HG03354 (cell line): ENCODE results near the gene RBAK.
"Not testable (repeated sequence)": the region's sequence is repeated elsewhere in the genome, so short reads cannot be mapped to it uniquely, and the experiment has no call there.

Experiments used
- ATAC-seq: cut with Tn5 transposase; IDR thresholded peaks from one replicate; pipeline ENCODE4 v1.9.1; 2021; ENCODE audit warnings: mild to moderate bottlenecking; ENCODE audit not compliant: unreplicated experiment, poor library complexity, severe bottlenecking

The RBAK gene

DNA sequence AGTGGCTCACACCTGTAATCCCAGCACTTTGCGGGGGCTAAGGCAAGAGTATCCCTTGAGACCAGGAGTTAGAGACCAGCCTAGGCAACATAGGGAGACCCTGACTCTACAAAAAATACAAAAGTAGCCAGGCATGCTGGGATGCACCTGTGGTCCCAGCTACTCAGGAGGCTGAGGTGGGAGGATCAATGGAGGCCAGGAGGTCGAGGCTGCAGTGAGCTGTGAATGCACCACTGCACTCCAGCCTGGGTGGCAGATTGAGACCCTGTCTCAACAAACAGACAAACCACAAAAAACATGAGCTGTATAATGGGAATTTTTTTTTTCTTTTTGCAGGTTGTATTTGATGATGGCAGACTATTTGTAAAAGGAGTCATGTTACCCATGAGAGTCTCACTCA, 1.5 kb downstream of the RBAK start:
- not testable (repeated sequence) for ATAC-seq

DNA sequence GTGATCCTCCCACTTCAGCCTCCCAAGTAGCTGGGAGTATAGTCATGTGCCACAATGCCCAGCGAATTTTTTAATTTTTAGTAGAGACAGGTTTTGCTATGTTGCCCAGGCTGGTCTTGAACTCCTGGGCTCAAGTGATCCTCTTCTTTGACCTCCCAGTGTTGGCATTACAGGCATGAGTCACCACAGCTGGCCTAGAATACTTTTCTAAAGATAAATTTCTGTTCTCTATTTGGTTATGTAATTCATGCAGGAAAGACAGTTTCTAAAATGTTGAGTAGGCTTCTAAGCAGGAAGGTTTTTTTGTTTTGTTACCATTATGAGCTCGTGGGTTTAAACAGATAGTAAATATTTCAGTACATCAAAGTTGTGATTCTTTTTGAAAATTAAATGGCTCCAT, 5.0 kb downstream of the RBAK start:
- no peak for ATAC-seq

DNA sequence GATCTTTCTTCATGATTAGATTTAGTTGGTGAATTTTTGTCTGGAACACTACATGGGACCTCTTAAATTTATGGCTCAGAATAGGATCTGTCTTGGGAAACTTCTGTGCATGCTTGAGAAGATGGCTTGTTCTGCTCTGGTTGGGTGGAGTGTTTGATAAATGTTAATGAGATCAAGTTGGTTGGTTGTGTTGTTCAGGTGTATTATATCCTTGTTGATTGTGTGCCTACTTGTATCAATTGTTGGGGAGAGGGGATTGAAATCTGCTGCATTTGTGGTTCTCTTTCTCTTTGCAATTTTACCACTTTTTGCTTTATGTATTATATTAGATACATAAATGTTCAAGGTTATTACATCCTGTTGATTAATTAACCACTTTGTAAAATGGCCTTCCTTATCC, 6.1 kb downstream of the RBAK start:
- ATAC-seq = not testable (repeated sequence)

DNA sequence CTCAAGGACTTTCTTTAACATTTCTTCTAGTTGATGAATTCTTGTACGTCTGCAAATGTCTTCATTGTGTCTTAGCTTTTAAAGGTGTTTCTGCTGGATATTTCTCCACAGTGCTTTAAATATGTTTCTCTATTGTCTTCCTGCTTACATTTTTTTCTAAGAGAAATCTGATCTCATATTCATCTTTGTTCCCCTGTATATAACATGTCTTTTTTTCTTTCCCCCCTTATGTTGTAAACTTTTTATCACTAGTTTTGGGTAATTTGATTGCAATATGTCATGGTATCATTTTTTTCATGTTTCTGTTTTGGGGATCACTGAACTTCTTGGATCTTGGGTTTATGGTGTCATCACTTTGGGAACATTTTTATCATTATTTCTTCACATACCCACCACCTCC, 7.5 kb downstream of the RBAK start:
- no peak for ATAC-seq

DNA sequence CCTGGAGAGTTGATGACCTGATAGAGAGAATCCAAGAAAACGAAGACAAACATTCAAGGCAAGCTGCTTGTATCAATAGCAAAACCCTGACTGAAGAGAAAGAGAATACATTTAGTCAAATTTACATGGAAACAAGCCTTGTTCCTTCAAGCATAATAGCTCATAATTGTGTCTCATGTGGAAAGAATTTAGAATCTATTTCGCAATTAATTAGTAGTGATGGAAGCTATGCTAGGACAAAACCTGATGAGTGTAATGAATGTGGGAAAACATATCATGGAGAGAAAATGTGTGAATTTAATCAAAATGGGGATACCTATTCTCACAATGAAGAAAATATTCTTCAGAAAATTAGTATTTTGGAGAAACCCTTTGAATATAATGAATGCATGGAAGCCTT, 18.0 kb downstream of the RBAK start:
- no peak for ATAC-seq

DNA sequence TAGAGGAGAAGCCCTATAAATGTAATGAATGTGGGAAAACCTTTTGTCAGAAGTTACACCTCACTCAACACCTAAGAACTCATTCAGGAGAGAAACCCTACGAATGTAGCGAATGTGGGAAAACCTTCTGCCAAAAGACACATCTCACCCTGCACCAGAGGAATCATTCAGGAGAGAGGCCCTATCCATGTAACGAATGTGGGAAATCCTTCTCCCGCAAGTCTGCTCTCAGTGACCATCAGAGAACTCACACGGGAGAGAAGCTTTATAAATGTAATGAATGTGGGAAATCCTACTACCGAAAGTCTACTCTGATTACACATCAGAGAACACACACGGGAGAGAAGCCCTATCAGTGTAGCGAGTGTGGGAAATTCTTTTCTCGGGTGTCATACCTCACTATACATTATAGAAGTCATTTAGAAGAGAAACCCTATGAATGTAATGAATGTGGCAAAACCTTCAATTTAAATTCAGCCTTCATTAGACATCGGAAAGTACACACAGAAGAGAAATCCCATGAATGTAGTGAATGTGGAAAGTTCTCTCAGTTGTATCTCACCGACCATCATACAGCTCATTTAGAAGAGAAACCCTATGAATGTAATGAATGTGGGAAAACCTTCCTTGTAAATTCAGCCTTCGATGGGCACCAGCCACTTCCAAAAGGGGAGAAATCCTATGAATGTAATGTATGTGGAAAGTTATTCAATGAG, 18.9 kb downstream of the RBAK start:
- ATAC-seq = no peak

DNA sequence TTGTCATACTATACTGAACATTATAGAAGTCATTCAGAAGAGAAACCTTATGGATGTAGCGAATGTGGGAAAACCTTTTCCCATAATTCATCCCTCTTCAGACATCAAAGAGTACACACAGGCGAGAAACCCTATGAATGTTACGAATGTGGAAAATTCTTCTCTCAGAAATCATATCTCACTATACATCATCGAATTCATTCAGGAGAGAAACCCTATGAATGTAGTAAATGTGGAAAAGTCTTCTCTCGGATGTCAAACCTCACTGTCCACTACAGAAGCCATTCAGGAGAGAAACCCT, 19.4 kb downstream of the RBAK start:
- ATAC-seq = no peak

DNA sequence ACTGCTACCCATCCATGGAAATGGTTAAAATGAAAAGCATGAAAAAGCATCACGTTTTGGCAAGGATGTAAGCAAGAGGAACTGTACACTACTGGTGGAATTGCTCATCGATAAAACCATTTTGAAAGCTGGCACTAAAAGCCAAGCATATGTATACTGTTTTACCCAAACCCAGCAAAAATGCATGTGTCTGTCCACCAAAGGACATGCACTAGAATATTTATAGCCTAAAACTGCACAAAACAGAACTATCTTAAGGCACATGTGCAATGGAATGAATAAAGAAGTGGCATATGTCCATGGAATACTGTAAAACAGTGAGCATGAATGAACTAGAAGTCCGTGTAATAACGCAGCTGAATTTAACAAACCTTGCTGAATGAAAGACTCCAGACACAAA, 22.9 kb downstream of the RBAK start:
- ATAC-seq = no peak

DNA sequence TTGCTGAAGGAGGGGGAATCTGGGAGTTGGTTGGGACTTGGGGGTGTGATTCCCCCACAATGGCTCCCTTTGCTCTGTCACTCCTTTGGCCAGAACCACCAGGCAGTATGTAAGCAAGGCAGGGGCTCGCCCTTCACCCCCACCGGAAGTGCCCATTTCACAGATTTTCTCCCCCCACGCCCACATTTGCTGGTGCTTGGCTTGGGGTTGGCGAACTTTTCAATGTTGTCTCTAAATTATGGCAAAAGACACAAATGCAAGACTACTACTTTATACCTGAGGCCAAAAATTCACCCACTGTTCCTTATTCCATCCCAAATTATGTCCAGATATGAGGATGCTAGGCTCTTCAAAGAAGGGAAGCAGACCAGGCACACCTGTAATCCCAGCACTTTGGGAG, 24.5 kb downstream of the RBAK start:
- ATAC-seq = no peak

DNA sequence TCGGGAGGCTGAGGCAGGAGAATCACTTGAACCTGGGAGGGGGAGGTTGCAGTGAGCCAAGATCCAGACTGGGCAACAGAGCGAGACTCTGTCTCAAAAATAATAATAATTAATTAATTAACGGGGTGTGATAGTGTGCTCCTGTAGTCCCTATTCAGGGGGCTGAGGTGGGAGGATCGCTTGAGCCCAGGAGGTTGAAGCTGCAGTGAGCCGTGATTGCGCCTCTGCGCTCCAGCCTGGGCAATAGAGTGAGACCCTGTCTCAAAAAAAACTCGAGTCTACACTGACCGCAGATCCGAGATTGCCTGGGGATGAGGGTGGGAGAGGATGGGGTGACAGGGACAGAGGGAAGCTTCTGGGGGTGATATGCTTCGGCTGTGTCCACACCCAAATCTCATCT, 29.5 kb downstream of the RBAK start:
- ATAC-seq = not testable (repeated sequence)

DNA sequence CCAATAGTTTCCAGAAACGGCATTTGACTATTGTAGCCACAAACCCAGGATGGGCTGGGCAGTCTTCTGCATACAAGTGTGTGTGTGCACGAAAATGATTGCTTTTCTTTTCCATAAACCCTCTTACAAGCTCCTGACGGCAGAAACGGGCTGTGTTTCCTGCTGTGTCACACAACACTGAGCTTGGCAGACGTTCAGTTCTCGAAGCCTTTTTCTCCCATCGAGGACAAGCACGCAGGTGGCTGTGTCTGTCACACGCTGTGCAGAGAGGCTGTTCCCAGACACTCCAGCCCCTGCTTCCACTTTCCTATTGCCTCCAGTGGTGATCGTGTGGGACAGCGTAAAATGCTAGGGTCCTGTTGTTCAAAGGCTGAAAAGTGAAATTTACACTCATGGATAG, 32.1 kb downstream of the RBAK start:
- ATAC-seq = no peak

DNA sequence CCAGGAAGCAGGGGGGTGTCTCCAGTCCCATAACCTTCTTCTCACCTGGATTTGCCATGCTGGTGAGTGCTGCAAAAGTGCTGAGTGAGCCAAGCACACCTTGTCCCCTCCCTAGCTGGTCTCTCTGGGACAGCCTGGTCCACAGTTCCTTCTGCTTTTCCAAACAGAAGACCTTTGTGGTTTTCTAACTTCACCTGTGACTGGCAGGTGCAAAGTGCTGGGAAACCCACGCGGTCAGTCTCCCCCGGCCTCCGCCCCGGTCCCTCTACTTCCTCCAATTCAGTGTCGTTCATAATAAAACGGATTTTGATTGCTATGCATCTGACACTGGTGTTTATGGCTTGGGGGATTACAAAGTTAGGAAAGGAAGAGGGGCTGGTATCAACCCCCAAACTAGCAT, 37.1 kb downstream of the RBAK start:
- ATAC-seq = no peak

DNA sequence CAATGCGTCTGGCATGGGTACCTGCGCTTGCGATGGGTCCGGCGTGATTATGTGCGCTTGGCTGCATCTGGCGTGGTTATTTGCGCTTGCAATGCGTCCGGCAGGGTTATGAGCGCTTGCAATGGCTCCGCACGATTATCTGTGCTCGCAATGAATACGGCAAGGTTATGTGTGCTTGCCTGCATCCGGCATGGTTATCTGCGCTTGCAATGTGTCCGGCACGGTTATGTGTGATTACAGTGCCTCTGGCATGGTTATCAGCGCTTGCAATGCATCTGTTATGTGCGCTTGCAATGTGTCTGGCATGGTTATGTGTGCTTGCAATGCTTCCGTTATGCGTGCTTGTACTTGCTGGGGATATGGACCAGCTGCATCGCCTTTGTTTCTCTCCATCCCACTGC, 37.7 kb downstream of the RBAK start:
- no peak for ATAC-seq

DNA sequence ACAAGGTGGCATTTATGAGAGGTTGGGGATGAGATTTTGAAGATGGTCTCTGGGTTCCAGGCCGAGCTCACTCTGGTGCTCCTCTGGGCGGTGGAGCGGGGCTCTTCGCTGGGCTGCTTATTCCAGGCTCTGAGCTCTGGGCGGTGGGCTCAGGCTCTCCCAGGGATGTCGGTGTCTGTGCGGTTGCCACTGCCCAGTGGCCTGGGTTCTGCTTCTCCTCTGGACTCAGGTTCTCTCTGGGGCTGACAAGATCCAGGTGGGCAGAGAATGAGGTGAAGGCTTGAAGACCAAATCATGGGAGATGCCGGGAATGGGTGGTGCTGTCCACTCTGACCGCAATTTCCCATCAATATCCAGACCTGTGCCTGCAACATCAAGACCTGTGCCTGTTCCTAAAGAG, 40.6 kb downstream of the RBAK start:
- no peak for ATAC-seq

DNA sequence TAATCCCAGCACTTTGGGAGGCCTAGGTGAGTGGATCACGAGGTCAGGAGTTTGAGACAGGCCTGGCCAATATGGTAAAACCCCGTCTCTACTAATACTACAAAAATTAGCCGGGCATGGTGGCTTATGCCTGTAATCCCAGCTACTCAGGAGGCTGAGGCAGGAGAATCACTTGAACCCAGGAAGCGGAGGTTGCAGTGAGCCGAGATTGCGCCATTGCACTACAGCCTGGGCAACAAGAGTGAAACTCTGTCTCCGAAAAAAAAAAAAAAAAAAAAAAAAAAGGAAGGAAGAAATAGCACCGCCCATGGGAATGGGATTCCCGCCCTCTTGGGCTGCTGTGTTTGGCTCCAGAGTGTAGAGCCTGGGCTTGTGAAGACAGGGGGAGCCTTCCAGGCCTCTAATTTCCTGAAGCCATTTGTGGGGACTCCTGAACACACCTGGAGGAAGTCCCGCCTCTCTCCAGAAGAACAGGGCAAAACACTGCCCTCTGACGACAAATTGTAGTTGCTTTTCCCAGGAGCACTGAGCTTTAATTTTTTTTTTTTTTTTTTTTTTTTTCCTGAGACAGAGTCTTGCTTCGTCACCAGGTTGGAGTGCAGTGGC, 42.7 kb downstream of the RBAK start:
- not testable (repeated sequence) for ATAC-seq

DNA sequence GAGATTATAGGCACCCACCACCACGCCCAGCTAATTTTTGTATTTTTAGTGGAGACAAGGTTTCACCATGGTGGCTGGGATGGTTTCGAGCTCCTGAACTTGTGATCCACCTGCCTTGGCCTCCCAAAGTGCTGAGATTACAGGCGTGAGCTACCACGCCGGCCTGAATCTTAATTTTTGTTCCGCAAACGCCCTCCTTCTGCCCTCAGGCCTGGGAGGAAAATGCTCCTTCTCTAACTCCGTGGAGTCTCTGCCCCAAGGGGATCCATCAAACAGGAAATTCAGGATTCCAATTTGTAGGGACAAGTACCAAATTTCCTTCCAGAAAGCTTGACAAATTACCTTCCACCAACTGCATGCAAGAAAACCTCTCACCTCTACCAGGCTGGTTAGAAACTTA, 43.2 kb downstream of the RBAK start:
- no peak for ATAC-seq

DNA sequence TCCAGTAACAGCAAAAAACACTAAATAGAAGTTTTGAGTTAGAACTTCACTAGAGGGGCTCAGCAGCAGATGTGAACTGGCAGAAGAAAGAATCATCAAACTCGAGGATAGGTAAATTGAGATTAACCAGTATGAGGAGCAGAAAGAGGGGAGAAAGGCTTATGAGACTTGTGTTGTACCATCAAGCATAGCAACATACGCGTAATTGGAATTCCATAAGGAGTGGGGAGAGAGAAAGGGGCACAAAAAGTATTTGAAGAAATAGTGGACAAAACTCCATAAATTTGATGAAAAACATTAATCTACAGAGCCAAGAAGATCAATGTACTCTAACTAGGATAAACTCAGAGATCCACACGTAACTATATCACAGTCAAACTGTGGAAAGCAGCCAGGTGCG, 48.3 kb downstream of the RBAK start:
- ATAC-seq = no peak

DNA sequence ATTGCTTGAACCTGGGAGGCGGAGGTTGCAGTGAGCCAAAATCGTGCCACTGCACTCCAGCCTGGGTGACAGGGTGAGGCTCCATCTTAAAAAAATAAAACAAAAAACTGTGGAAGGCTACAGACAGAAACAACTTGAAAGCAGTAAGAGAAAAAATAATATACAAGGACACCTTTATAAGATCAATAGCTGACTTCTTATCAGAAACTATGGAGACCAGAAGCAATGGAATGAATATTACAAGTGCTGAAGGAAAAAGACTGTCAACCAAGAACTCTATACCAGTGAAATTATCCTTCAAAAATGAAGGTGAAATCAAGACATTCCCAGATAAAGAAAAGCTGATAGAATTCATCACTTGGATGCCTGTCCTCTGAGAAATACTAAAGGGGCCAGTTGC, 49.0 kb downstream of the RBAK start:
- no peak for ATAC-seq

DNA sequence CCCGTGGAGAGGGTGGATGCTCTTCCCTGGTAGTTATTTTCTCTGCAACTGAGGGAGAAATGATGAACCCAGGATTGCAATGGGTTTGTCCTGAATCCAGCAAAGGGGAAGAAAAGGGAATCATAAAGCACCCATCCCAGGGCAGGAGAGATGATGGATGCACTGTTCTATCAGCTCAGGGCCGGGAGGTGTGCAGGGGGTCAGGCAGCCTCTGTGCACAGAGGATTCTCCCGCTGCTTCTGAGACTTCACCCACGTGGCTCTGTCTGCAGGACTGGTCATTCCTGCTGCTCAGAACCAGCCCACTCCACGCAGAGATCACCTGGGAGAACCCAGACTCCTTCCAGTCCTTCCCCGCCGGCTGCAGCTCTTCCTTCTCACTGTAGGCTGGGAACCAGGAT, 70.7 kb downstream of the RBAK start:
- ATAC-seq = no peak

DNA sequence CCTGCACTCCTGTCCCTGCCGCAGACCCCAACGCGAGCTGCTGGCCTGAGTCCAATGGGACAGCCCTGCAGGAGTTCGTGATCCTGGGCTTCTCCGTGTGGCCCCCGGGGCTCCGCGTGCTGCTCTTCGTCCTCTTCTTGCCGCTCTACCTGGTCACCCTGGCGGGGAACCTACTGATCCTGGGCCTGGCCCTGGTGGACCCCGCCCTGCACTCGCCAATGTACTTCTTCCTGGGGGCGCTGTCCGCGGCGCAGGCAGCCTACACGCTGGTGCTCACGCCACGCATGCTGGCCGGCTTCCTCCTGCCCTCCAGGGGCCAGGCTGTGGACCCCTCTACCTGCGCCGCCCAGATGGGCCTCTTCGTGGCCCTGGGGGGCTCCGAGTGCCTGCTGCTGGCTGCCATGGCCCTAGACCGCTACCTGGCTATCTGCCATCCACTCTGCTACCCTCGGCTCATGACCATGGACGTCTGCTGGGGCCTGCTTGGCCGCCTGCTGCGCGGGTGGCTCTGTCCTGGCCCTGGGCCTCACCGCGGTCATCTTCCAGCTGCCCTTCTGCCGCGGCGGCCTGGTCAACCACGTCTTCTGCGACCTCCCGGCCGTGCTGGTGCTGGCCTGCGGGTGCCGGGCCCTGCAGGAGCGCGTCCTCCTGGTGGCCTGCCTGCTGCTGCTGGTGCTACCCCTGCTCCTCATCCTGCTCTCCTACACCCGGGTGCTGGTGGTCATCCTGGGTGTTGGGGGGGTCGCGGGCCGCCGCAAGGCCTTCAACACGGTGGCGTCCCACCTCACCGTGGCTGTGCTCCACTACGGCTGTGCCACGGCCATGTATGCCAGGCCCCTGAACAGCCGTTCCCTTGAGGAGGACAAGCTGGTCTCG, 71.7 kb downstream of the RBAK start:
- no peak for ATAC-seq
